HG03575 (cell line): Measurements from ENCODE around the gene ANKRD27.
"Not testable (repeated sequence)": the region's sequence is repeated elsewhere in the genome, so short reads cannot be mapped to it uniquely, and the experiment has no call there.

Source experiments
- ATAC-seq: cut with Tn5 transposase; IDR thresholded peaks from one replicate; pipeline ENCODE4 v1.9.1; 2021; ENCODE audit not compliant: unreplicated experiment, insufficient number of reproducible peaks, low FRiP score; ENCODE audit errors: extremely low read depth

Gene ANKRD27

DNA sequence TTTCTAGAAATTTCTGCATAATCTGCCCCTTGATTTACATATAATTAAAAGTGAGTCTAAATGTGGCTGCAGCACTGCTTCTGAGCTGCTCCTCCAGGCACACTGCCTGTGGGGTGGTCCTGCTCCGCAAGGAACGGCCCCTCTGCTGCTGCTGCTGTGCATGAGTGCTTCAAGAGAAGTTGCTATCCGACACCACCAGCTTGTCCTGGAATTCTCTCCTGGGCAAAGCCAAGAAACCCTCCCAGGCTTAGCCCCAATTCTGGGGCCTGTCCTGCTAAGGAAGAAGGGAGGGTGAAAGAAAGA lies 101.5 kb downstream of the ANKRD27 start:
- no peak for ATAC-seq

DNA sequence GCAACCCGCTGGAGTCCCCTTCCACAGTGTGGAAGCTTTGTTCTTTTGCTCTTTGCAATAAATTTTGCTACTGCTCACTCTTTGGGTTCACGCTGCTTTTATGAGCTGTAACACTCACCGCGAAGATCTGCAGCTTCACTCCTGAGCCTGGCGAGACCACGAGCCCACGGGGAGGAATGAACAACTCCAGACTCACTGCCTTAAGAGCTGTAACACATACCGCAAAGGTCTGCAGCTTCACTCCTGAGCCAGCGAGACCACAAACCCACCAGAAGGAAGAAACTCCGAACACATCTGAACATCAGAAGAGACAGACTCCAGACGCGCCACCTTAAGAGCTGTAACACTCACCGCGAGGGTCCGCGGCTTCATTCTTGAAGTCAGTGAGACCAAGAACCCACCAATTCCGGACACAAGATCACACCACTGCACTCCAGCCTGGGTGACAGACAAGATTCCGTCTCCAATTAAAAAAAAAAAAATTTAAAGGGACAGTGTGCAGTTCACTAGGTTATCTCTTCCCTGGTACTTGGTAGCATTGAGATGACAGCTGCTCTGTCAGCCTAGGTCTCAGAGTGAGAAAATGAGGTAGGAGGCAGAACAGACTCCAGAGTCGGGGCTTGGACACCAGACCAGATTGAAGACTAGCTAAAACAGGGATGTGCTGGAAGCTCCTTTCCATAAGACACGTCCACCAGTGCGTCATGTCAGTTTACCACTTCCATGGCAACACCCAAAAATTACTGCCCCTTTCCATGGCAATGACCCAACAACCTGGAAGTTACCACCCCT lies 102.1 kb downstream of the ANKRD27 start:
- not testable (repeated sequence) for ATAC-seq

DNA sequence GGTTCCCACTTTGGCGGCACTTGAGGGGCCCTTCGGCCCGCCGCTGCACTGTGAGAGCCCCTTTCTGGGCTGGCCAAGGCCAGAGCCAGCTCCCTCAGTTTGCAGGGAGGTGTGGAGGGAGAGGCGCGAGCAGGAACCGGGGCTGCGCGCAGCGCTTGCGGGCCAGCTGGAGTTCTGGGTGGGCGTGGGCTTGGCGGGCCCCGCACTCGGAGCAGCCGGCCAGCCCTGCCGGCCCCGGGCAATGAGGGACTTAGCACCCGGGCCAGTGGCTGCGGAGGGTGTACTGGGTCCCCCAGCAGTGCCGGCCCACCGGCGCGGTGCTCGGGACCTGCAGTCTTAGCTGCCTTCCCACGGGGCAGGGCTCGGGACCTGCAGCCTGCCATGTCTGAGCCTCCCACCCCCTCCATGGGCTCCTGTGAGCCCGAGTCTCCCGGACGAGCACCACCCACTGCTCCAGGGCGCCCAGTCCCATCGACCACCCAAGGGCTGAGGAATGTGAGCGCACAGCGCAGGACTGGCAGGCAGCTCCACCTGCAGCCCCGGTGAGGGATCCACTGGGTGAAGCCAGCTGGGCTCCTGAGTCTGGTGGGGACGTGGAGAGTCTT lies 103.4 kb downstream of the ANKRD27 start:
- not testable (repeated sequence) for ATAC-seq

DNA sequence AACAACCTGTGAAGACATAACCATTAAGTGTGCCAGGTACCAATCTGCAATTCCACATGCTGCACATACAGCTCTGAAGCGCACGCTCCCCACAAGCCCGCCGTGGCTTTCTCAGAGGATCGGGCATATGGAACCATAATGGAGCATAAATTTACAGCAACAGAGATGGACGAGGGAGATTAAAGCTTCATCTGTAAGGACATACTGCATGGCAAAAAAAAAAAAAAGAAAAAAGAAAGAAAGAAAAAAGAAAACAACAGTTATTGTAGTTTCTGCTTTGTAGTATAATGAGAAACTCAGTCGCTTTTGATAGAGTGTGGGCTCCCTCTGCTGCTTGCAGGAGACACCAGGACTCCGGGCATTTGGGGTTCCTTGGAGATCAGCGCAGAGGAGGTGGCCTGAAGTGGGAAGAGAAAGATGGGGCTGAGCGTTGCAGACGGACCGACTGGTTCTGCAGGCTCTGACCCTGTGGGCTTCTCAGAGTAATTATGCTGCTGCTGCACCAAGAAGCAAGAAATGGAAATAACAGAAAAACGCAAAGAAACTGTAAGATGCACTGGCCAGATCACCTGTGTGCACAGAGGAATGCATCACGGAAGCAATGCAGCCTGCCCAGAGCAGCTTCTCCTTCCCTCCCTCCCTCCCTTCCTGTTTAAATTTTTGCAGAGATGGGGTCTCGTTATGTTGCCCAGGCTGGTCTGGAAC lies 104.7 kb downstream of the ANKRD27 start:
- no peak for ATAC-seq

DNA sequence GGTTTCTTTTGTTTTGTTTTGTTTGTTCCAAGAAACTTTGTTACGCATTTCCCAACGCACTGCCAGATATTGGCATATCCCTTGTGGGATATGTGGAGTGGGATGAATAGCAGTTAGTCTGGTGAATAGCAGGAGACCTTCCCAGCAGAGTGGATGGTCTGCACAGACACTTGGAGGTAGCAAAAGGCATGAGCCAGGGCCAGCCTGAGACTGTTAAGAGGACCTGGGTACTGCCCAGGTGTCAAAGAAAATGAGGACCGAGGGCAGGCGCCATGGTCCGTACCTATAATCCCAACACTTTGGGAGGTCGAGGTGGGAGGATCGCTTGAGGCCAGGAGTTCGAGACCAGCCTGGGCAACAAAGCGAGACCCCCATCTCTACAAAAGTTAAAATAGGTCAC lies 107.5 kb downstream of the ANKRD27 start:
- no peak for ATAC-seq

DNA sequence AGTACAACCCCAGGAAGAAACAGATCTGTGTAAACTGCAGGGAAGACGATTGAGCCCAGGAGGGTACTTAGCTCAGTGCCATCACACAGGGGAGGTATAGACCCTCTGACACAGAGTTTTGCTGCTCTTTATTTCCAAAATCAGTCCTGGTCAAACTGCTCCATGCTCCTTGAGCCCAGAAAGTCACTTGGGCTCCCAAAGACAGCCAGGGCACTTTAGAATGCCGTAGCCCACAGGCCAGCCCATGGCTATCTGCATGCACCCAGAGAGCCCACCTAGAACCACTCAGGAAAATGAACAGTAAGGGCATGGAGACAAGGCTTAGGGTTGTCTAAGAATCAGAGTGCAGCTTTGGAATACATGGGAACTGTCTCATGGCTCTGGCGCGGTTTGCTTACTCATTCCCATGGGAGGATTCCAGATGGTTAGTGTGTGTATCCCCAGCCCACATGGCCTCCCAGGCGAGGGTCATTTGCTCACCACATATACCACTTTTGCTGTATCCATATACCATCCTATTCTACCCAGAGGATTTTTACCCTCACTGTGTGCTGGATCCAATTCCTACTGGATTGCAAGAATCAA lies 108.6 kb downstream of the ANKRD27 start:
- no peak for ATAC-seq

DNA sequence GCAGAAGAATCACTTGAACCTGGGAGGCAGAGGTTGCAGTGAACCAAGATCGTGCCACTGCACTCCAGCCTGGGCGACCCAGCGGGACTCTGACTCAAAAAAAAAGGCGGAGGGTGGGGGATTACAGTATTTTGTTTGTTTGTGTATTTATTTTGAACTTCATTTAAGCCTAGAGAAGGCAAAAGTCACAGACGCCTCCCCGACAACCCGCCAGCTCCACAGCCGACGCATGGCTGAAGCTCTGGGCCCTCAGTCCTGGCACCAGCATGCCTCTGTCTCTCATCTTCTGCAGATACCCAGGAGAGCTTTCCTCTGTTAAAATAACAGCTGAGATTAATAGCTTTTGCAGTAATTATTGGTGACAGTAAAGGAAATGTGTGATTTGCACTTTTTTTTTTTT lies 111.2 kb downstream of the ANKRD27 start:
- no peak for ATAC-seq

DNA sequence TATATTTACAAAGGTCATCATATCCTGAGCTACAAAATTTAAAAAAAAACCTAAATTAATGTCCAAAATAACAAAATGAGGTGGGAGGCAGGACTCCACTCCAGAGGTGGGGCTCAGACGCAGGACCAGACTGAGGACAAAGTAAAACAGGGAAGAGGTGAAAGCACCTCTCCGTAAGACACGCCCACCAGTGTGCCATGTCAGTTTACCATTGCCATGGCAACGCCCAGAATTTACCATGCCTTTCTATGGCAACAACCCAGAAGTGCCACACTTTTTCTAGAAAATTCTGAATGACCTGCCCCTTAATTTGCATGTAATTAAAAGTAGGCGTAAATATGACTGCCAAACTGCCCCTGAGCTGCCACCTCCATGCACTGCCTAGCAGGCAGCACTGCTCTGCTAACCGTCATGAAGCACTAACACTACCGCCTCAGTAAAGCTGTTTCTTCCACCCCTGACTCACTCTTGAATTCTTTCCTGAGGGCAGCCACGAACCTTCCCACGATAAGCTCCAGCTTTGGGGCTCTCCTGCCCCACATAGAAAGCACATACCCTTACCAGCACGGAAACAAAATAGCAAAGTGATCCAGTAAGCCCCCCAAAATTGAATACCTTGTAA lies 116.3 kb downstream of the ANKRD27 start:
- ATAC-seq = no peak

DNA sequence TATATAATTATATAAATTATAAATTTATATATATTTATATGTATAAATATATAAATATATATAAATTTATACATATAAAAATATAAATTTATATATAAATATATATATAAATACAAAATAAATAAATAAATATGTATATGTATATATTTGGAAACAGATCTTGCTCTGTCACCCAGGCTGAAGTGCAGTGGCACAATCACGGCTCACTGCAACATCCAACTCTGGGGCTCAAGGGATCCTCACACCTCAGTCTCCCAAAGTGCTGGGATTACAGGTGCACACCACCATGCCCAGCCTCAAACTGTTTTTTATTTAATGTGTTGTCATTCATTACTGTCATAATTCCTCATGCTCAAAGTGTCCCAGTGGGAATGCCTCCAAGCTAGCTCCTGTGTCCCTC lies 119.2 kb downstream of the ANKRD27 start:
- ATAC-seq = no peak

DNA sequence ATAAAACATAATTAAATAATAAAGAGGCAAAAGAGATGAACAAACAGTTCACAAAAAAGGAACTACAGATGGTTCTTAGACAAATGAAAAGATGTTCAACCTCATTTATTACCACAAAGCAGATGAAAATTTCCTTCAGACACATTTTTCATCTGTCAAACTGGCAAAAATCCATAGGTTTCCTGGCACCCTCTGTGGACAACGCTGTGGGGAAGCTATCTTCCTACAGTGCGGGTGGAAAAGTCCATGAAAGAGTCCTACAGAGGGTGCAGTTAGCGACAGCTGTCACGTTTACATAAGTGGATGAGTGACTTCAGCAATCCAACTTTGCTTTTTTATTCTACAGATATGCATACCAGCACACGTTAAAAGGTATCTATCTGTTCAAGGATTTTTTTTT lies 124.3 kb downstream of the ANKRD27 start:
- ATAC-seq = no peak
